SK-N-SH treated with all-trans-retinoic acid at 6 μM for 48 hours (cell line): Measurements from ENCODE around the gene PCBP3.

Experiments used
- ARNTL ChIP-seq: fragments of 450-650 bp; formaldehyde crosslinking; IDR thresholded peaks from 2 replicates; pipeline ENCODE4 v1.5.0; 2020; ENCODE audit warnings: low read depth, mild to moderate bottlenecking, moderate library complexity, borderline replicate concordance
- BACH2 ChIP-seq: fragments of 250-450 bp; sonication (Bioruptor Pico); IDR thresholded peaks from 2 replicates; pipeline ENCODE4 v1.9.0; 2021; ENCODE audit warnings: mild to moderate bottlenecking, borderline replicate concordance
- CREB5 ChIP-seq: fragments of 250-450 bp; sonication (Bioruptor Pico); IDR thresholded peaks from 2 replicates; pipeline ENCODE4 v1.5.1; 2020; ENCODE audit warnings: low read depth, mild to moderate bottlenecking, moderate library complexity
- ESRRG ChIP-seq: fragments of 250-450 bp; sonication (Bioruptor Pico); IDR thresholded peaks from 2 replicates; pipeline ENCODE4 v1.6.1; 2021; ENCODE audit warnings: mild to moderate bottlenecking
- GLIS3 ChIP-seq: fragments of 250-450 bp; sonication (Bioruptor Pico); IDR thresholded peaks from 2 replicates; pipeline ENCODE4 v1.5.0; 2020; ENCODE audit warnings: mild to moderate bottlenecking, moderate library complexity
- PATZ1 ChIP-seq: fragments of 250-450 bp; sonication (Bioruptor Pico); IDR thresholded peaks from 2 replicates; pipeline ENCODE4 v1.8.0; 2020; ENCODE audit warnings: mild to moderate bottlenecking, moderate library complexity, borderline replicate concordance
- PPARA ChIP-seq: fragments of 250-450 bp; sonication (Bioruptor Pico); IDR thresholded peaks from 2 replicates; pipeline ENCODE4 v1.5.0; 2020; ENCODE audit warnings: mild to moderate bottlenecking, borderline replicate concordance
- RARB ChIP-seq: fragments of 250-450 bp; sonication (Bioruptor Pico); IDR thresholded peaks from 2 replicates; pipeline ENCODE4 v1.8.0; 2021; ENCODE audit warnings: mild to moderate bottlenecking, moderate library complexity
- ZFP3 ChIP-seq: fragments of 250-450 bp; sonication (Bioruptor Pico); IDR thresholded peaks from 2 replicates; pipeline ENCODE4 v1.5.0; 2020; ENCODE audit warnings: mild to moderate bottlenecking, moderate library complexity
- ZNF565 ChIP-seq: fragments of 450-650 bp; formaldehyde crosslinking; conservative IDR thresholded peaks from 2 replicates; pipeline ENCODE4 v1.5.0; 2020; ENCODE audit warnings: low read depth, mild to moderate bottlenecking, moderate library complexity

- TF ChIP-seq GLIS3 (CRISPR knock-in tag) (no peak), PATZ1 (CRISPR knock-in tag) (no peak), PPARA (no peak), ZNF565 (CRISPR knock-in tag) (no peak), ESRRG (no peak), ARNTL (CRISPR knock-in tag) (no peak), CREB5 (CRISPR knock-in tag) (no peak), RARB (CRISPR knock-in tag) (no peak), ZFP3 (CRISPR knock-in tag) (no peak), BACH2 (CRISPR knock-in tag) (no peak)
Measured at GRCh38 chr21:45901061-45901690, 257.7 kb downstream of the PCBP3 start.
